ENCODE data around the gene IKZF1.

IKZF1 gene

GRCh38 chr7:50356945-50357268 is 52.4 kb downstream of the IKZF1 start:
- no peak for ATAC-seq

DNA sequence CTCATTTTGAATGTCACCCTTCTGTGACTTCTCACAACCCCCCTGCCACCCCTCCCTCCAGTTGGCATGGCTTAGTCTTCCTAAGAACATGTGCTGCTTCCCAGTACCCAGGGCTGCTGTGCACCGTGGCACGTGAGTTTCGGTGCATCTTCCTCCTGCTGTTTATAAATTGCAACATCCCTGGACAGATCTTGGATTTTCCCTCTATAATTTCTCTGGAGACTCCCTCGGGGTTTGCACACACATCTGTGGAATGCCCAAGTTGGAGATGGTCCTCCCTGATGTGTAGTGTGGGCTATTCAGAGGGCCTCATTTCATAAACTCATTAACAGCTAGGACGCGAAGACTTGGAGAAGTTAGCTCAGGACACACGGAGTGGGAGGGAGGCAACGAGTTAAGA is 52.9 kb downstream of the IKZF1 start:
- no peak for ATAC-seq

- ATAC-seq: no peak
Measured at GRCh38 chr7:50358041-50358705, 53.7 kb downstream of the IKZF1 start.

GRCh38 chr7:50358779-50359178 is 54.3 kb downstream of the IKZF1 start:
- ATAC-seq: no peak

- ATAC-seq: no peak
Measured at GRCh38 chr7:50359258-50359994, 54.9 kb downstream of the IKZF1 start.

- peak; percentile 88 to 91 for ATAC-seq
Measured at GRCh38 chr7:50359995-50360925, 55.7 kb downstream of the IKZF1 start.

- ATAC-seq: no peak
Measured at GRCh38 chr7:50362142-50362541, 57.6 kb downstream of the IKZF1 start.

GRCh38 chr7:50362712-50363282 is 58.3 kb downstream of the IKZF1 start:
- ATAC-seq: no peak

GRCh38 chr7:50363327-50364060 is 59.0 kb downstream of the IKZF1 start:
- peak in 1 of 2 donors; percentile 7 for ATAC-seq

GRCh38 chr7:50364645-50365044 is 60.1 kb downstream of the IKZF1 start:
- no peak for ATAC-seq

DNA sequence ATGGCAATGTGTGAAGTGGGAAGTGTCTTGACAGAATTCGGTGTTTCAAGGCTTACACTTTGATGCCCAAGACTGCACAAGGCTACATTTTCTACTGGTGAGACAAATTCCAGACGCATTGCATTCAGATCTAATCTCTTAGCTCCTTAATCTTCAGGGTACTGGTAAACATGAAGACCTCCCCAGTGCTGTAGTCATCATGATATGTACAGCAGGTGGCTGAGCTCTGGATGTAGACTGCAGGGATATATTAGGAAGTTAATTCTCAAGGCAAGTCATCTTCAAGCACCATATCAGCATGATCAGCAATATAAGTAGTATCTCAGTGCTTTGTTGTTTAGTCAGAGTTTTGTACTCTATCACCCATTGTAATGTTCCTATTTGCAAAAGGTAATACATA is 61.8 kb downstream of the IKZF1 start:
- no peak for ATAC-seq

GRCh38 chr7:50367100-50367499 is 62.6 kb downstream of the IKZF1 start:
- peak in 1 of 2 donors; percentile 17 for ATAC-seq

DNA sequence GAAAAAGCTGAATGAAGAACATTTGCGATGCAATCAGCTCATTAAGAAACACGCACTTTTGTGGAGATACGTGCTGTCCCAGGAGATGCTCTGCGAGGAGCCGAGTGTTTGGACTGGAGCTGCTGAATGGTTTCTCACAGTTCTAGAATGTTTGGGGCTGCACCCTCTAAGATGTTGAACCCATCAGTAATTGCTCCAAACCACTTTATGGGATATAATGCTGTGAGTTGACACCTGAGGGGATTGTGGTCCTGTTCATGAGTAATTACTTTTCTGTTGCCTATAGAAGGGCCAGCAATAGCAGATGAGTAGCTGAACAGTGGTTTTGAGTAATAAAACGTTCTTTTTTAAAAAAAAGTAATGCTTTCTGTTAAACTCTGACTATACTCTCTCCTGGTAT is 63.1 kb downstream of the IKZF1 start:
- peak; percentile 67 to 68 for ATAC-seq

GRCh38 chr7:50368366-50368765 is 63.9 kb downstream of the IKZF1 start:
- no peak for ATAC-seq

GRCh38 chr7:50369143-50370026 is 64.9 kb downstream of the IKZF1 start:
- no peak for ATAC-seq

DNA sequence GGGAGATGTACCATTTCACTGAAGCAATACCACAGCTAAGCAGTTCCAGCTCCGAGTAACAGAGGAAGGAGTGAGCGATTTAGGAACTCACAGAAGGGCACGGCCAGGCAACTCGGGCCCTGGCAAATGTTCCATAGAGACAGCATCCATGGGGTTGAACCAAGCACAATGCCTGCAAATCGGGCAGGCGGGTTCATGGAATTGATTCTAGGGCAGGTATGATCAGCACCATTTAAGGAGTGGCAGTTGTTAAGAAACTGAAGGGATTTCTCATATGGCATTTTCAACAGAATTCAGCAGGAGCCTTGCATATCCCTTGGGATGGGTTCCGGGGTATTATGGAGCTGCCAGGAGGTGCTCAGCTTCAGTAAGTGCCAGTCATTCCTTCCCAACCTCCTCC is 66.4 kb downstream of the IKZF1 start:
- ATAC-seq: no peak

DNA sequence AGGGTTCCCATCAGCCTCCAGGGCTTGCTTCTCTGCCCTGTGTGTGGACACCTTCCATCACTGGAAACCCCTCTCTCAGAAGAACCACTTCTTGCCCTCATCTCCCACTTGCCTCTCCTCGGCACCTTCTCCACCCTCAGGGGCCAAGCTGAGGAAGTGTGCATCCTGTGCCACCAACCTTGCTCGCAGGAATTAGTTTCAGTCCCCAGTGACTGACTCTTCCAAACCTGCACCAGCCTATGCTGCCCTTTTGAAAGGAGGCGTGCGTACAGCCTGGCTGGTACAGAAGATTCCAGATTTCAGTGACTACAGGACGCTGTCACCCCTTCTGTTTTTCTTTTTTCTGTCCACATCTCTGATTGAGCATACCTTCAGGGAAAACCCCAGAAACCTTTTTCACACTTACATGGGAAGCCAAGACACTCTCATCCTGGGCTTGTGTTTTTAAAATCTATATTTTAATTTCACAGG is 67.1 kb downstream of the IKZF1 start:
- ATAC-seq: peak; percentile 49 to 58

DNA sequence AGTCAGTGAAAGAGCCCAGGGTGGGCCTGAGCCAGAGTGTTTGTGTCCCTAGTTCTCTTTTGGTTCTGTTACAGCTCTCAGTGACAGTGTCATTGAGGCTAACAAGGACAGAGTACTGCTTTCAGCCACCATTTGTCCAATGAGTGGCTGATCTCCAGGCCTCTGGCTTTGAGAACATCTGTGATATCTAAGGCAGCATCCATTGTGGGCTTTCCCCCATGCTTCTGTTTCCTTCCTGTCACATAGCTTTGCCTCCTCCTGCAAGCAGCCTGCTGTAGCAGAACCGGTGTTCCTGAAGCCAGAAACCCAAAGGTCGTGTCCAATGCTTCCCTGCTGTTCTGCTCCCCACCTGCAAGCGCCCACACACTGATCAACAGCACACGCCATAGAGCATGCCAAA is 68.4 kb downstream of the IKZF1 start:
- no peak for ATAC-seq

DNA sequence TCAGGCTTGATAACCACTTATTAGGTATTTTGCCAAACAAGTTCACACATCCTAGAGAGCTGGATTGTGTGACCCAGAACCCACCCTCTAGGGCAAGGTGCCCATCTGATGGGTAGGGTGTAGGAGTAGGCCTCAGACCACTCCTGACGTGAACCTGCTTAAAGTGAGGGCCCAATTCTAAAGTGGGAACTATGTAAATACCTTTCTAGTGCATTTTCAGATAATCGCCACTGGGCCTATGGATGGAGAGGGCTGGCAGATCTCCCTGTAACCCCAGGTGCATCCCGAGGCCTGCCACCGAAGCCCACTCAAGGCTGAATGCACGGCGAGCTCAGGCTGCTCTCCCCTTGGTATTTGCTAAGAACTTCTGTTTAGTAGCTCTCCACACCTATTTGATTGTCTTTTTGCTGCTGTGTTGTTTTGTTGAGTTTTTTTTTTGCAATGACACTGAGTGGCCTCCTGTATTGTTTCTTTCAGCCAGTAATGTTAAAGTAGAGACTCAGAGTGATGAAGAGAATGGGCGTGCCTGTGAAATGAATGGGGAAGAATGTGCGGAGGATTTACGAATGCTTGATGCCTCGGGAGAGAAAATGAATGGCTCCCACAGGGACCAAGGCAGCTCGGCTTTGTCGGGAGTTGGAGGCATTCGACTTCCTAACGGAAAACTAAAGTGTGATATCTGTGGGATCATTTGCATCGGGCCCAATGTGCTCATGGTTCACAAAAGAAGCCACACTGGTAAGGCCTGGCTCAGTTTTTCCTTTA is 71.7 kb downstream of the IKZF1 start:
- no peak for ATAC-seq

DNA sequence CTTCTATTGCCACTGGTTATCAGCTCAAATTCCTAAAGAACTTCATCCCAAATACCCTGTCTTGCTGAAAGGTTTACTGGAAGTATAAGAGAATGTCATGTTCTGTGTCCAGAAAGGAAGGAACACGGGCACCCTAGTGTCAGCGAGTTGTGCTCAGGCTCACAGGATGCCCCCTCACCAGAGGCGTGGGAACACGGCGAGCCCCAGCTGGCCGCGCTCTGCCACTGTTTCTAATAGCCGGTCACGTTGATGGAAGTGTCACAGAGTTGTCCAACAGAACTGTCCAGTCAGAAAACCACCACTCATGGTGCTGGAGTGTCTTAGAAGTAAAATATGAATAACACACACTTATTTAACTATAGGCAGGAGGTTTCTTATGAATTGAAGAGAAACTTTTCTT is 72.8 kb downstream of the IKZF1 start:
- no peak for ATAC-seq

Measured in activated CD4-positive, CD25-positive, alpha-beta regulatory T cell treated with anti-CD3 and anti-CD28 coated beads, Interleukin-2, amount 50 U/mL, for 24 hours (primary cell).